Heart left ventricle (tissue), 13 donors: ENCODE data around the gene MYBPC2.

ENCODE experiments used
- CTCF ChIP-seq, 12 donors: fragments of 200-600 bp; sonication (generic) in 4 of 12; IDR thresholded peaks; one replicate each; pipeline versions ENCODE4 v1.5.0 to v1.8.0; 2018 to 2022; ENCODE audit warnings: antibody characterized with exemption in 12 of 12, mild to moderate bottlenecking in 5 of 12
- POLR2A ChIP-seq, 2 donors: fragments of 450-650 bp; IDR thresholded peaks; one replicate each; pipeline ENCODE4 v1.6.1; 2017; ENCODE audit warnings: antibody characterized with exemption in 2 of 2, mild to moderate bottlenecking in 2 of 2, moderate library complexity in 2 of 2
- donor health status: ischemic (EF 13 %, LVEDD 7.1; RV severe dilation, severe dysfunction).
- donor health status: DM: no; HTN: yes; CAD: no.
- donor health status: DM: no; HTN: no; CAD: no.
- donor health status: ischemic (EF 25% LVEDD 6.9; RV normal size, moderate dysfunction).
- donor health status: ischemic (EF 25% LVEDD 5.7; RV mildly dilated, moderate dysfunction).
- donor health status: ischemic (EF 35%, LVEDD 5.7; RV mildly dilated, moderate dysfunction).
- donor health status: nonischemic (EF 11% LVEDD 7.7; RV severe dilation, severe dysfunction).
- donor health status: DM: yes; HTN: yes; CAD: no.
- donor health status: PGD.
- donor health status: ischemic (EF 29% LVEDD 5.4; RV normal size, mild dysfunction).
- donor health status: nonischemic (EF 23%, LVEDD 6.1; RV moderate dilation, normal function).

GRCh38 chr19:50482916-50483315 is 50.2 kb downstream of the MYBPC2 start:
- TF ChIP-seq CTCF (IDR thresholded peaks at IDR 0.05), result no peak
- no peak for TF ChIP-seq POLR2A (IDR thresholded peaks at IDR 0.05)
